ENCODE results near the gene TF.

DNA sequence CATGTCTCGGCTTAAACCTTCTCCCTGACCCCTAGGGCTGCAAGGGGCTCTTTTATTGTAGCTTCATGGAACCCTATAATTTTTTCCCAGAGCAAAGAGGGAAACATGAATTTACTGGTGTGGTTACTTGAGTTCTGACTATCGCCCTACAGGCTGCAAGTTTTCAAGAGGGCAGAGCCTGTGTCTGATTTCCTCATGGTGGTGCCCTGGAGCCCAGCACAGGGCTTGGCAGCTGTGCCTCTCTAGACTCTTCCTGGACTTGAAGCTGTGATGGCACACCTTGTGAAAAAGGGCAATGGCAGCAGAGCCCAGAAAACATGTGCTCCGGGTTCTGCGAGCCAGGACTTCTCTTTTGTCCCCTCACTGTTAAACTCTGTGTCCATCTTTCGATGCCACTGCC is 34.2 kb upstream of the TF start:
- TF ChIP-seq, protein P1, sequence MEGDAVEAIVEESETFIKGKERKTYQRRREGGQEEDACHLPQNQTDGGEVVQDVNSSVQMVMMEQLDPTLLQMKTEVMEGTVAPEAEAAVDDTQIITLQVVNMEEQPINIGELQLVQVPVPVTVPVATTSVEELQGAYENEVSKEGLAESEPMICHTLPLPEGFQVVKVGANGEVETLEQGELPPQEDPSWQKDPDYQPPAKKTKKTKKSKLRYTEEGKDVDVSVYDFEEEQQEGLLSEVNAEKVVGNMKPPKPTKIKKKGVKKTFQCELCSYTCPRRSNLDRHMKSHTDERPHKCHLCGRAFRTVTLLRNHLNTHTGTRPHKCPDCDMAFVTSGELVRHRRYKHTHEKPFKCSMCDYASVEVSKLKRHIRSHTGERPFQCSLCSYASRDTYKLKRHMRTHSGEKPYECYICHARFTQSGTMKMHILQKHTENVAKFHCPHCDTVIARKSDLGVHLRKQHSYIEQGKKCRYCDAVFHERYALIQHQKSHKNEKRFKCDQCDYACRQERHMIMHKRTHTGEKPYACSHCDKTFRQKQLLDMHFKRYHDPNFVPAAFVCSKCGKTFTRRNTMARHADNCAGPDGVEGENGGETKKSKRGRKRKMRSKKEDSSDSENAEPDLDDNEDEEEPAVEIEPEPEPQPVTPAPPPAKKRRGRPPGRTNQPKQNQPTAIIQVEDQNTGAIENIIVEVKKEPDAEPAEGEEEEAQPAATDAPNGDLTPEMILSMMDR (IDR thresholded peaks at IDR 0.05), result no peak
- TF ChIP-seq RAD21 (IDR thresholded peaks at IDR 0.05; ENCODE audit: low read length) (no peak), RFX5 (IDR thresholded peaks at IDR 0.05; ENCODE audit: low read length) (no peak), JUND (IDR thresholded peaks at IDR 0.05) (no peak)
- TF ChIP-seq, protein P2, sequence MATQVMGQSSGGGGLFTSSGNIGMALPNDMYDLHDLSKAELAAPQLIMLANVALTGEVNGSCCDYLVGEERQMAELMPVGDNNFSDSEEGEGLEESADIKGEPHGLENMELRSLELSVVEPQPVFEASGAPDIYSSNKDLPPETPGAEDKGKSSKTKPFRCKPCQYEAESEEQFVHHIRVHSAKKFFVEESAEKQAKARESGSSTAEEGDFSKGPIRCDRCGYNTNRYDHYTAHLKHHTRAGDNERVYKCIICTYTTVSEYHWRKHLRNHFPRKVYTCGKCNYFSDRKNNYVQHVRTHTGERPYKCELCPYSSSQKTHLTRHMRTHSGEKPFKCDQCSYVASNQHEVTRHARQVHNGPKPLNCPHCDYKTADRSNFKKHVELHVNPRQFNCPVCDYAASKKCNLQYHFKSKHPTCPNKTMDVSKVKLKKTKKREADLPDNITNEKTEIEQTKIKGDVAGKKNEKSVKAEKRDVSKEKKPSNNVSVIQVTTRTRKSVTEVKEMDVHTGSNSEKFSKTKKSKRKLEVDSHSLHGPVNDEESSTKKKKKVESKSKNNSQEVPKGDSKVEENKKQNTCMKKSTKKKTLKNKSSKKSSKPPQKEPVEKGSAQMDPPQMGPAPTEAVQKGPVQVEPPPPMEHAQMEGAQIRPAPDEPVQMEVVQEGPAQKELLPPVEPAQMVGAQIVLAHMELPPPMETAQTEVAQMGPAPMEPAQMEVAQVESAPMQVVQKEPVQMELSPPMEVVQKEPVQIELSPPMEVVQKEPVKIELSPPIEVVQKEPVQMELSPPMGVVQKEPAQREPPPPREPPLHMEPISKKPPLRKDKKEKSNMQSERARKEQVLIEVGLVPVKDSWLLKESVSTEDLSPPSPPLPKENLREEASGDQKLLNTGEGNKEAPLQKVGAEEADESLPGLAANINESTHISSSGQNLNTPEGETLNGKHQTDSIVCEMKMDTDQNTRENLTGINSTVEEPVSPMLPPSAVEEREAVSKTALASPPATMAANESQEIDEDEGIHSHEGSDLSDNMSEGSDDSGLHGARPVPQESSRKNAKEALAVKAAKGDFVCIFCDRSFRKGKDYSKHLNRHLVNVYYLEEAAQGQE (IDR thresholded peaks at IDR 0.05; ENCODE audit: low read depth, low read length), result no peak
